Measurements from ENCODE around the gene TENT5A. TPM values are rescaled to one million over a fixed set of nuclear protein-coding genes. Genes with fewer than 3 reads are reported as not detected.
"Not testable (repeated sequence)": the region's sequence is repeated elsewhere in the genome, so short reads cannot be mapped to it uniquely, and the experiment has no call there.

The TENT5A gene
- polyA plus RNA-seq (2012; ENCODE audit: insufficient read depth, insufficient read length): 1.8 TPM

GRCh38 chr6:81752084-81752920 is at the start of gene TENT5A:
Gene TENT5A, minus strand, starts transcription at chr6:81752681. Its CDS starts 540 bp downstream, at chr6:81752141.
- peak; percentile 67 for DNase-seq (ENCODE audit: low read depth, low spot score)
- H3K4me3 ChIP-seq (ENCODE audit: low read length): peak within 1 kb of the TSS; percentile 67

GRCh38 chr6:81801489-81801888 is 49.0 kb upstream of the TENT5A start:
- H3K4me3 ChIP-seq (ENCODE audit: low read length): no peak overlapping the region
- no peak for DNase-seq (ENCODE audit: low read depth, low spot score)

GRCh38 chr6:81800666-81801065 is 48.2 kb upstream of the TENT5A start:
- no peak overlapping the region for H3K4me3 ChIP-seq (ENCODE audit: low read length)
- DNase-seq (ENCODE audit: low read depth, low spot score): no peak

GRCh38 chr6:81799323-81799722 is 46.8 kb upstream of the TENT5A start:
- no peak overlapping the region for H3K4me3 ChIP-seq (ENCODE audit: low read length)
- DNase-seq (ENCODE audit: low read depth, low spot score): no peak

- H3K4me3 ChIP-seq (ENCODE audit: low read length): no peak overlapping the region
- DNase-seq (ENCODE audit: low read depth, low spot score): no peak
Measured at GRCh38 chr6:81797591-81797990, 45.1 kb upstream of the TENT5A start.

- DNase-seq (ENCODE audit: low read depth, low spot score): no peak
Measured at GRCh38 chr6:81795890-81796289, 43.4 kb upstream of the TENT5A start.

GRCh38 chr6:81793821-81794475 is 41.5 kb upstream of the TENT5A start:
- no peak for DNase-seq (ENCODE audit: low read depth, low spot score)
- no peak overlapping the region for H3K4me3 ChIP-seq (ENCODE audit: low read length)

More at GRCh38 chr6:81795890-81796289, 43.4 kb upstream of the TENT5A start:
- no peak overlapping the region for H3K4me3 ChIP-seq (ENCODE audit: low read length)

- no peak overlapping the region for H3K4me3 ChIP-seq (ENCODE audit: low read length)
- DNase-seq (ENCODE audit: low read depth, low spot score): no peak
Measured at GRCh38 chr6:81792826-81793225, 40.3 kb upstream of the TENT5A start.

GRCh38 chr6:81791756-81792155 is 39.3 kb upstream of the TENT5A start:
- no peak for DNase-seq (ENCODE audit: low read depth, low spot score)
- no peak overlapping the region for H3K4me3 ChIP-seq (ENCODE audit: low read length)

GRCh38 chr6:81790034-81790433 is 37.6 kb upstream of the TENT5A start:
- no peak for DNase-seq (ENCODE audit: low read depth, low spot score)
- no peak overlapping the region for H3K4me3 ChIP-seq (ENCODE audit: low read length)

GRCh38 chr6:81789291-81789690 is 36.8 kb upstream of the TENT5A start:
- no peak for DNase-seq (ENCODE audit: low read depth, low spot score)
- H3K4me3 ChIP-seq (ENCODE audit: low read length): no peak overlapping the region

GRCh38 chr6:81788748-81789147 is 36.3 kb upstream of the TENT5A start:
- DNase-seq (ENCODE audit: low read depth, low spot score): no peak
- no peak overlapping the region for H3K4me3 ChIP-seq (ENCODE audit: low read length)

GRCh38 chr6:81787313-81788068 is 35.0 kb upstream of the TENT5A start:
- DNase-seq (ENCODE audit: low read depth, low spot score): no peak

GRCh38 chr6:81786150-81786549 is 33.7 kb upstream of the TENT5A start:
- DNase-seq (ENCODE audit: low read depth, low spot score): no peak
- H3K4me3 ChIP-seq (ENCODE audit: low read length): no peak overlapping the region

More at GRCh38 chr6:81787313-81788068, 35.0 kb upstream of the TENT5A start:
- no peak overlapping the region for H3K4me3 ChIP-seq (ENCODE audit: low read length)

GRCh38 chr6:81785377-81785776 is 32.9 kb upstream of the TENT5A start:
- DNase-seq (ENCODE audit: low read depth, low spot score): no peak
- H3K4me3 ChIP-seq (ENCODE audit: low read length): no peak overlapping the region

GRCh38 chr6:81783893-81784292 is 31.4 kb upstream of the TENT5A start:
- no peak overlapping the region for H3K4me3 ChIP-seq (ENCODE audit: low read length)
- no peak for DNase-seq (ENCODE audit: low read depth, low spot score)

- DNase-seq (ENCODE audit: low read depth, low spot score): no peak
- no peak overlapping the region for H3K4me3 ChIP-seq (ENCODE audit: low read length)
Measured at GRCh38 chr6:81781624-81782023, 29.1 kb upstream of the TENT5A start.

- DNase-seq (ENCODE audit: low read depth, low spot score): no peak
- H3K4me3 ChIP-seq (ENCODE audit: low read length): no peak overlapping the region
Measured at GRCh38 chr6:81777586-81778268, 25.2 kb upstream of the TENT5A start.

GRCh38 chr6:81776219-81776618 is 23.7 kb upstream of the TENT5A start:
- not testable (repeated sequence) for H3K4me3 ChIP-seq (ENCODE audit: low read length); DNase-seq (ENCODE audit: low read depth, low spot score)

Data from Jurkat, Clone E6-1 (cell line).